SHP77 treated with DMSO at 0.1 percent for 48 hours (cell line): ENCODE results near the gene NRXN3.

Experiments
- DNase-seq: peaks from one replicate; lab custom pipeline; 2025; lab: John Stamatoyannopoulos, UW

NRXN3 gene

GRCh38 chr14:78644824-78645559 is 474.8 kb downstream of the NRXN3 start:
- no peak for DNase-seq

- DNase-seq, result no peak
Observed at GRCh38 chr14:78652727-78653126, 482.6 kb downstream of the NRXN3 start.

- no peak for DNase-seq
Observed at GRCh38 chr14:78653173-78653572, 483.0 kb downstream of the NRXN3 start.

GRCh38 chr14:78657451-78657850 is 487.3 kb downstream of the NRXN3 start:
- no peak for DNase-seq

- DNase-seq, result no peak
Observed at GRCh38 chr14:78664841-78665240, 494.7 kb downstream of the NRXN3 start.

- DNase-seq, result no peak
Observed at GRCh38 chr14:78666336-78667056, 496.3 kb downstream of the NRXN3 start.

- no peak for DNase-seq
Observed at GRCh38 chr14:78667141-78667540, 497.0 kb downstream of the NRXN3 start.

- no peak for DNase-seq
Observed at GRCh38 chr14:78673845-78674244, 503.7 kb downstream of the NRXN3 start.

GRCh38 chr14:78674820-78675219 is 504.6 kb downstream of the NRXN3 start:
- no peak for DNase-seq

GRCh38 chr14:78683206-78683605 is 513.0 kb downstream of the NRXN3 start:
- no peak for DNase-seq

- DNase-seq, result no peak
Observed at GRCh38 chr14:78683981-78684380, 513.8 kb downstream of the NRXN3 start.

GRCh38 chr14:78688503-78688902 is 518.3 kb downstream of the NRXN3 start:
- DNase-seq, result no peak

- no peak for DNase-seq
Observed at GRCh38 chr14:78690836-78691235, 520.7 kb downstream of the NRXN3 start.

- DNase-seq, result no peak
Observed at GRCh38 chr14:78697341-78697740, 527.2 kb downstream of the NRXN3 start.

GRCh38 chr14:78698991-78699390 is 528.8 kb downstream of the NRXN3 start:
- DNase-seq, result no peak

- DNase-seq, result no peak
Observed at GRCh38 chr14:78700236-78700635, 530.1 kb downstream of the NRXN3 start.

GRCh38 chr14:78701246-78701645 is 531.1 kb downstream of the NRXN3 start:
- DNase-seq, result no peak

GRCh38 chr14:78704965-78705364 is 534.8 kb downstream of the NRXN3 start:
- DNase-seq, result no peak

GRCh38 chr14:78705989-78706388 is 535.8 kb downstream of the NRXN3 start:
- DNase-seq, result no peak

GRCh38 chr14:78709795-78710557 is 539.8 kb downstream of the NRXN3 start:
- DNase-seq, result no peak

GRCh38 chr14:78710963-78711362 is 540.8 kb downstream of the NRXN3 start:
- DNase-seq, result no peak

- no peak for DNase-seq
Observed at GRCh38 chr14:78713716-78714115, 543.5 kb downstream of the NRXN3 start.

GRCh38 chr14:78714711-78715110 is 544.5 kb downstream of the NRXN3 start:
- DNase-seq, result no peak
